HUES64 (cell line): ENCODE data around the gene SYNGAP1.

Experiments used
- H3K27ac ChIP-seq: 2 replicates; pipeline ENCODE4 v1.7.0; 2013; ENCODE audit warnings: low read depth, low read length, inconsistent platforms
- H3K27me3 ChIP-seq: 2 replicates; pipeline ENCODE4 v1.6.1; 2013; ENCODE audit warnings: mild to moderate bottlenecking, low read length; ENCODE audit not compliant: insufficient read depth
- H3K36me3 ChIP-seq: 2 replicates; pipeline ENCODE4 v1.6.1; 2013; ENCODE audit warnings: mild to moderate bottlenecking, low read length; ENCODE audit not compliant: insufficient read depth
- H3K4me1 ChIP-seq: 2 replicates; pipeline ENCODE4 v1.6.1; 2013; ENCODE audit warnings: mild to moderate bottlenecking, low read length, moderate library complexity; ENCODE audit not compliant: insufficient read depth
- H3K4me3 ChIP-seq: 2 replicates; pipeline ENCODE4 v1.5.1; 2013; ENCODE audit warnings: mild to moderate bottlenecking, low read length, moderate library complexity
- H3K9ac ChIP-seq: 2 replicates; pipeline ENCODE4 v1.6.1; 2013; ENCODE audit warnings: mild to moderate bottlenecking, low read depth, low read length
- H3K9me3 ChIP-seq: 2 replicates; pipeline ENCODE4 v1.6.1; 2013; ENCODE audit warnings: low read depth, low read length; ENCODE audit not compliant: insufficient read depth
- WGBS: fragments of 150-250, 120-280 bp; methylation state at CpG from one replicate; pipeline ENCODE4 v1.1.7; 2013; ENCODE audit warnings: missing lambda C conversion rate; 5-methylcytosine and 5-hydroxymethylcytosine counted together

The SYNGAP1 gene

GRCh38 chr6:33426590-33427511, 7.0 kb downstream of the SYNGAP1 start:
- Histone ChIP-seq H3K27me3 (no peaks in the 10 kb centered on the region), H3K27ac (no peak overlapping the region; the same call in 1 of the 2 replicates), H3K36me3 (peaks cover 14% of the 10 kb centered on the region), H3K4me1 (peaks cover 36% of the 10 kb centered on the region), H3K4me3 (peak overlapping the region; percentile 82), H3K9me3 (no peaks in the 10 kb centered on the region), H3K9ac (no peak overlapping the region)
- 18% methylated on average over 12 of the region's 12 CpGs for WGBS

- Histone ChIP-seq H3K27me3 (no peaks in the 10 kb centered on the region), H3K9ac (no peak overlapping the region), H3K27ac (no peak overlapping the region), H3K4me1 (peaks cover 42% of the 10 kb centered on the region), H3K4me3 (peak overlapping the region; percentile 66), H3K36me3 (peaks cover 14% of the 10 kb centered on the region), H3K9me3 (no peaks in the 10 kb centered on the region)
- WGBS = 2% methylated on average over 37 of the region's 79 CpGs
Measured at GRCh38 chr6:33427585-33428223, 7.8 kb downstream of the SYNGAP1 start.

- 0 out of 2 replicates have a peak overlapping the region, but pooled peaks have one; percentile 23 for H3K9ac ChIP-seq
- H3K27ac ChIP-seq = peak overlapping the region; percentile 64; the same call in 1 of the 2 replicates
- no peaks in the 10 kb centered on the region for H3K9me3 ChIP-seq
- H3K27me3 ChIP-seq = no peaks in the 10 kb centered on the region
- peaks cover 49% of the 10 kb centered on the region for H3K4me1 ChIP-seq
- H3K36me3 ChIP-seq = peaks cover 8% of the 10 kb centered on the region
- peak overlapping the region; percentile 48 for H3K4me3 ChIP-seq
- WGBS = 21% methylated on average over 29 of the region's 33 CpGs
Measured at GRCh38 chr6:33428224-33428965, 8.5 kb downstream of the SYNGAP1 start.

- H3K36me3 ChIP-seq = peaks cover under 1% of the 10 kb centered on the region; the same call in 1 of the 2 replicates
- H3K27ac ChIP-seq = no peak overlapping the region
- peaks cover 54% of the 10 kb centered on the region for H3K4me1 ChIP-seq
- no peak overlapping the region for H3K9ac ChIP-seq
- 78% methylated on average over 4 of the region's 5 CpGs for WGBS
- no peaks in the 10 kb centered on the region for H3K9me3 ChIP-seq
- no peaks in the 10 kb centered on the region for H3K27me3 ChIP-seq
- no peak overlapping the region for H3K4me3 ChIP-seq
Measured at GRCh38 chr6:33428966-33429749, 9.3 kb downstream of the SYNGAP1 start.

- no peaks in the 10 kb centered on the region for H3K9me3 ChIP-seq
- H3K27me3 ChIP-seq = no peaks in the 10 kb centered on the region
- peaks cover 53% of the 10 kb centered on the region for H3K4me1 ChIP-seq
- H3K27ac ChIP-seq = no peak overlapping the region
- H3K9ac ChIP-seq = no peak overlapping the region
- no peaks in the 10 kb centered on the region for H3K36me3 ChIP-seq
- H3K4me3 ChIP-seq = no peak overlapping the region
- 81% methylated on average over 2 of the region's 2 CpGs for WGBS
Measured at GRCh38 chr6:33429750-33430052, 9.8 kb downstream of the SYNGAP1 start.

- Histone ChIP-seq H3K4me3 (peak overlapping the region; percentile 57; the same call in 1 of the 2 replicates), H3K9ac (no peak overlapping the region), H3K4me1 (peaks cover 49% of the 10 kb centered on the region), H3K36me3 (peaks cover 5% of the 10 kb centered on the region), H3K27ac (peak overlapping the region; percentile 100), H3K9me3 (no peaks in the 10 kb centered on the region), H3K27me3 (no peaks in the 10 kb centered on the region)
- WGBS = 62% methylated on average over 2 of the region's 2 CpGs
Measured at GRCh38 chr6:33430334-33430733, 10.5 kb downstream of the SYNGAP1 start.

GRCh38 chr6:33430991-33431879, 11.4 kb downstream of the SYNGAP1 start:
- peaks cover 49% of the 10 kb centered on the region for H3K4me1 ChIP-seq
- H3K36me3 ChIP-seq = peaks cover 14% of the 10 kb centered on the region
- H3K27me3 ChIP-seq = no peaks in the 10 kb centered on the region
- 1% methylated on average over 11 of the region's 12 CpGs for WGBS
- H3K27ac ChIP-seq = peak overlapping the region; percentile 100
- H3K4me3 ChIP-seq = peak overlapping the region; percentile 57
- peak overlapping the region; percentile 83 for H3K9ac ChIP-seq
- H3K9me3 ChIP-seq = no peaks in the 10 kb centered on the region

GRCh38 chr6:33431880-33432541, 12.1 kb downstream of the SYNGAP1 start:
- WGBS = 0% methylated on average over 7 of the region's 12 CpGs
- Histone ChIP-seq H3K27me3 (no peaks in the 10 kb centered on the region), H3K27ac (peak overlapping the region; percentile 100), H3K9ac (peak overlapping the region; percentile 83), H3K4me3 (peak overlapping the region; percentile 57), H3K4me1 (peaks cover 48% of the 10 kb centered on the region), H3K9me3 (no peaks in the 10 kb centered on the region), H3K36me3 (peaks cover 22% of the 10 kb centered on the region)

GRCh38 chr6:33432546-33432945, 12.7 kb downstream of the SYNGAP1 start:
- peak overlapping the region; percentile 83 for H3K9ac ChIP-seq

More at GRCh38 chr6:33432546-33432945, 12.7 kb downstream of the SYNGAP1 start:
- Histone ChIP-seq H3K9me3 (no peaks in the 10 kb centered on the region), H3K4me1 (peaks cover 44% of the 10 kb centered on the region), H3K27ac (peak overlapping the region; percentile 100), H3K36me3 (peaks cover 27% of the 10 kb centered on the region), H3K4me3 (peak overlapping the region; percentile 57), H3K27me3 (no peaks in the 10 kb centered on the region)
- 27% methylated on average over 10 of the region's 10 CpGs for WGBS
